H1 (cell line): ENCODE results near the gene CNOT8. TPM values are rescaled to one million over a fixed set of nuclear protein-coding genes. Genes with fewer than 3 reads are reported as not detected.

ENCODE experiments used
- CTCF ChIA-PET: fragments of 300-600 bp; sonication (Branson Sonifier 250); formaldehyde crosslinking; loops from one replicate; lab custom pipeline; 2021; ENCODE audit not compliant: partially characterized antibody; lab: Charles Lee
- POLR2A ChIA-PET: fragments of 300-600 bp; sonication (Branson Sonifier 250); formaldehyde crosslinking; loops from one replicate; lab custom pipeline; 2021; ENCODE audit warnings: inconsistent platforms; ENCODE audit not compliant: partially characterized antibody; lab: Charles Lee
- DNase-seq, 2 experiments: peaks; one replicate each; pipeline versions ENCODE4 v3.0.0 to v3.0.0-alpha.2; 2010 to 2022; ENCODE audit warnings: low spot score in 2 of 2, low read depth in 1 of 2, mixed read lengths in 1 of 2
- FAIRE-seq: peaks from 2 replicates; lab custom pipeline; 2011; peaks lifted over from hg19 to GRCh38; lab: Jason Lieb, UNC
- H2AFZ ChIP-seq: 2 replicates; pipeline ENCODE4 v1.8.1; 2012; ENCODE audit warnings: low read length, inconsistent platforms
- H2AK5ac ChIP-seq: 2 replicates; pipeline ENCODE4 v1.6.1; 2013; ENCODE audit warnings: low read depth, low read length
- H2BK120ac ChIP-seq: replicated peaks from 2 replicates; pipeline ENCODE3; 2013; ENCODE audit warnings: low read depth, low read length, inconsistent platforms
- H2BK12ac ChIP-seq: 2 replicates; pipeline ENCODE4 v1.6.1; 2013; ENCODE audit warnings: low read depth, low read length
- H2BK15ac ChIP-seq: 2 replicates; pipeline ENCODE4 v1.6.1; 2013; ENCODE audit warnings: low read length
- H2BK20ac ChIP-seq: 2 replicates; pipeline ENCODE4 v1.6.1; 2013; ENCODE audit warnings: low read length
- H2BK5ac ChIP-seq: 2 replicates; pipeline ENCODE4 v1.6.1; 2013; ENCODE audit warnings: low read depth, low read length
- H3K14ac ChIP-seq: 2 replicates; pipeline ENCODE4 v1.6.1; 2013; ENCODE audit warnings: inconsistent platforms; ENCODE audit not compliant: insufficient read length
- H3K18ac ChIP-seq: 2 replicates; pipeline ENCODE4 v1.6.1; 2013; ENCODE audit warnings: low read length; ENCODE audit errors: extremely low read depth
- H3K23ac ChIP-seq: 2 replicates; pipeline ENCODE4 v1.6.1; 2013; ENCODE audit warnings: inconsistent platforms; ENCODE audit not compliant: insufficient read length
- H3K23me2 ChIP-seq: 2 replicates; pipeline ENCODE4 v1.6.1; 2013; ENCODE audit warnings: low read depth, low read length
- H3K27ac ChIP-seq: 2 replicates; pipeline ENCODE4 v1.6.1; 2011; ENCODE audit warnings: low read depth, low read length, inconsistent platforms
- H3K27me3 ChIP-seq, 4 experiments: replicated peaks in 1 of 4; 1 replicate in 1 of 4; 2 replicates in 3 of 4; pipeline versions ENCODE4 v1.6.1 to v1.8.1; 2011 to 2013; ENCODE audit warnings: low read length in 3 of 4, mild to moderate bottlenecking in 3 of 4, inconsistent platforms in 2 of 4, mixed read lengths in 2 of 4, moderate library complexity in 1 of 4; ENCODE audit not compliant: control insufficient read depth in 3 of 4, insufficient read depth in 3 of 4; ENCODE audit errors: extremely low read depth in 1 of 4
- H3K36me3 ChIP-seq, 4 experiments: 2 replicates each; pipeline versions ENCODE4 v1.6.1 to v1.8.1; 2011 to 2013; ENCODE audit warnings: mild to moderate bottlenecking in 4 of 4, low read length in 3 of 4, moderate library complexity in 2 of 4, control low read depth in 1 of 4, inconsistent platforms in 1 of 4; ENCODE audit not compliant: insufficient read depth in 4 of 4, control insufficient read depth in 2 of 4
- H3K4ac ChIP-seq: replicated peaks from 2 replicates; pipeline ENCODE3; 2013; ENCODE audit warnings: low read length, low read depth, mixed read lengths, inconsistent platforms; ENCODE audit not compliant: insufficient read length
- H3K4me1 ChIP-seq, 4 experiments: replicated peaks in 1 of 4; 1 replicate in 1 of 4; 2 replicates in 3 of 4; pipeline versions ENCODE4 v1.6.1 to v1.8.1; 2011 to 2013; ENCODE audit warnings: low read length in 3 of 4, inconsistent platforms in 2 of 4, mixed read lengths in 1 of 4; ENCODE audit not compliant: insufficient read depth in 4 of 4, control insufficient read depth in 3 of 4
- H3K4me2 ChIP-seq, 2 experiments: 2 replicates each; pipeline versions ENCODE4 v1.6.1 to v1.8.1; 2011 to 2013; ENCODE audit warnings: low read depth in 2 of 2, low read length in 2 of 2, control low read depth in 1 of 2, inconsistent platforms in 1 of 2, mild to moderate bottlenecking in 1 of 2; ENCODE audit not compliant: insufficient read depth in 1 of 2
- H3K4me3 ChIP-seq, 4 experiments: fragments of 200-600, 300-600 bp in 1 of 4; sonication (generic), shearing (Covaris generic), sonication (Bioruptor Twin) in 1 of 4; 2 replicates each; pipeline versions ENCODE4 v1.5.1 to v1.8.1; 2011 to 2016; ENCODE audit warnings: low read length in 4 of 4, low read depth in 3 of 4, control low read depth in 2 of 4, inconsistent platforms in 2 of 4, mild to moderate bottlenecking in 2 of 4, mixed read lengths in 1 of 4, moderate library complexity in 1 of 4; ENCODE audit not compliant: insufficient read depth in 2 of 4; ENCODE audit errors: extremely low read depth in 1 of 4
- H3K56ac ChIP-seq: replicated peaks from 2 replicates; pipeline ENCODE3; 2013; ENCODE audit warnings: low read depth, mild to moderate bottlenecking, mixed read lengths, low read length, inconsistent platforms; ENCODE audit not compliant: insufficient read length
- H3K79me1 ChIP-seq: 2 replicates; pipeline ENCODE4 v1.6.1; 2013; ENCODE audit warnings: low read depth, low read length, control low read depth
- H3K79me2 ChIP-seq, 2 experiments: 2 replicates each; pipeline versions ENCODE4 v1.6.1 to v1.8.1; 2012 to 2013; ENCODE audit warnings: low read length in 2 of 2, mild to moderate bottlenecking in 2 of 2, inconsistent platforms in 1 of 2; ENCODE audit not compliant: insufficient read depth in 2 of 2, control insufficient read depth in 1 of 2
- H3K9ac ChIP-seq, 4 experiments: replicated peaks in 1 of 4; 1 replicate in 1 of 4; 2 replicates in 3 of 4; pipeline versions ENCODE4 v1.6.1 to v1.8.1; 2011 to 2013; ENCODE audit warnings: low read depth in 3 of 4, low read length in 3 of 4, control low read depth in 2 of 4, mild to moderate bottlenecking in 2 of 4, moderate library complexity in 2 of 4, inconsistent platforms in 1 of 4; ENCODE audit errors: extremely low read depth in 1 of 4
- H3K9me3 ChIP-seq, 2 experiments: 2 replicates each; pipeline versions ENCODE4 v1.6.1 to v1.8.1; 2012 to 2013; ENCODE audit warnings: mild to moderate bottlenecking in 2 of 2, moderate library complexity in 2 of 2, control low read depth in 1 of 2, inconsistent platforms in 1 of 2, low read depth in 1 of 2, low read length in 1 of 2, mixed read lengths in 1 of 2; ENCODE audit not compliant: insufficient read depth in 2 of 2
- H4K20me1 ChIP-seq, 2 experiments: replicated peaks in 1 of 2; 2 replicates each; pipeline versions ENCODE3 to v1.8.1; 2011 to 2013; ENCODE audit warnings: inconsistent platforms in 2 of 2, low read length in 2 of 2, mild to moderate bottlenecking in 1 of 2; ENCODE audit not compliant: insufficient read depth in 2 of 2, control insufficient read depth in 1 of 2
- H4K5ac ChIP-seq: 2 replicates; pipeline ENCODE4 v1.6.1; 2013; ENCODE audit warnings: low read length, low read depth, mixed read lengths, inconsistent platforms; ENCODE audit not compliant: insufficient read length
- H4K8ac ChIP-seq: 2 replicates; pipeline ENCODE4 v1.8.0; 2013; ENCODE audit warnings: mild to moderate bottlenecking, moderate library complexity, low read length, inconsistent platforms; ENCODE audit not compliant: insufficient read depth; ENCODE audit errors: extremely low read depth
- H4K91ac ChIP-seq: replicated peaks from 2 replicates; pipeline ENCODE3; 2013; ENCODE audit warnings: low read length, mixed read lengths, inconsistent platforms; ENCODE audit not compliant: insufficient read length
- ATF2 ChIP-seq: IDR thresholded peaks from 2 replicates; pipeline ENCODE4 v1.6.1; 2012; ENCODE audit warnings: low read length, inconsistent platforms
- BRCA1 ChIP-seq: IDR thresholded peaks from 2 replicates; pipeline ENCODE4 v1.6.1; 2012; ENCODE audit warnings: low read depth, low read length, improper control_type of control experiment
- FOSL1 ChIP-seq: IDR thresholded peaks from 2 replicates; pipeline ENCODE4 v1.6.1; 2011; ENCODE audit warnings: mild to moderate bottlenecking, low read depth, low read length, moderate library complexity; ENCODE audit not compliant: insufficient read depth
- MAX ChIP-seq: IDR thresholded peaks from 2 replicates; pipeline ENCODE4 v1.6.1; 2012; ENCODE audit warnings: inconsistent platforms
- SP2 ChIP-seq: IDR thresholded peaks from 2 replicates; pipeline ENCODE4 v1.6.1; 2012; ENCODE audit warnings: mild to moderate bottlenecking, low read length, inconsistent platforms
- SP4 ChIP-seq: IDR thresholded peaks from 2 replicates; pipeline ENCODE4 v1.6.1; 2012; ENCODE audit warnings: low read length, inconsistent platforms
- TAF7 ChIP-seq: optimal IDR thresholded peaks from 2 replicates; pipeline ENCODE3; 2011; ENCODE audit warnings: low read depth, mild to moderate bottlenecking, inconsistent platforms, low read length, moderate library complexity, borderline replicate concordance
- ZNF274 ChIP-seq: IDR thresholded peaks from 2 replicates; pipeline ENCODE4 v1.7.0; 2012; ENCODE audit warnings: low read length, borderline replicate concordance; ENCODE audit errors: extremely low read depth
- WGBS, 2 experiments: shearing (Covaris generic) in 1 of 2; methylation state at CpG; one replicate each; pipeline versions ENCODE4 v1.1.6 to v1.1.7; 2013 to 2015; ENCODE audit warnings: low lambda C conversion rate in 2 of 2, mixed read lengths in 2 of 2, inconsistent platforms in 1 of 2, low coverage in 1 of 2, missing lambda C conversion rate in 1 of 2; ENCODE audit not compliant: insufficient replicate concordance in 2 of 2, insufficient coverage in 1 of 2, insufficient read length in 1 of 2; ENCODE audit errors: extremely low coverage in 1 of 2, missing lambda C conversion rate in 1 of 2; 5-methylcytosine and 5-hydroxymethylcytosine counted together
- polyA plus RNA-seq, 7 experiments: library from polyadenylated mRNA; depleted of rRNA in 3 of 7; stranded (reverse) in 5 of 7; unstranded in 2 of 7; fragments of >200 nt in 5 of 7; fragments of 200-250 nt in 2 of 7; gene quantifications; 1 replicate in 5 of 7; 2 replicates in 1 of 7; 4 replicates in 1 of 7; pipeline versions ENCODE4 v1.2.1 to v1.2.3, GENCODE V29; 2011 to 2013; ENCODE audit warnings: missing spikeins in 2 of 7, mixed read lengths in 2 of 7
- total RNA-seq: library from RNA; stranded (reverse); fragmentation: NEBNext Ultra II Directional; extraction: Animal tissue kit (Norgen Biotek cat#: 25700); gene quantifications from 2 replicates; pipeline ENCODE4 v1.2.1, GENCODE V29; 2021

CNOT8 gene
- total and polyA plus RNA-seq, 2 of the 8 experiments (the other 6 are each of a cell fraction or from before 2014, with no cell fraction given): 36.4 to 62.9 TPM

DNA sequence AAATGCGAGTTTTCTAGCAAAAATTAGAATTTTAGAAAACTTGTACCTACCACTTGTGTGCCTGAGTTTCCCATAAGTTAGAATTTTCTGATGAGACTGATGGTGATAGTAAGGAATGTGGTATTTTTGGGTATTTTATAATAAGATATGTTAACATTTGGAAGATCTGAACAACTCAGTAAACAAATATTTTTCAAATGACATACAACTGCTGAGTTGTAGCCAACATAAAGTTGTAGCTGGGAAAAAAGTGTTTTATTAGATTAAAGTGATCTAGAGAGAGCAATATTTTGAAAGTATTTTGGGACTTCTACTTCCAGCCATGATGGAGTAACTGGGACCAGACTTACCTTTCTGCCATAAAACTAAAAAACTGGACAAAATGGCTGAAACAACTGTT, 41.6 kb downstream of the CNOT8 start:
- WGBS, 2 experiments: 81% methylated on average over 1 of the region's 1 CpG; no CpG with 5 or more reads in 1 of the 2 experiments
- no peak overlapping the region for H3K23ac ChIP-seq
- H4K8ac ChIP-seq: no peak overlapping the region
- no peak overlapping the region for H2BK12ac ChIP-seq
- no peaks in the 10 kb centered on the region for H3K4me1 ChIP-seq
- H3K9ac ChIP-seq: no peak overlapping the region
- H3K27me3 ChIP-seq: no peaks in the 10 kb centered on the region
- H2BK20ac ChIP-seq: no peak overlapping the region
- H2AFZ ChIP-seq: no peak overlapping the region
- no peak overlapping the region for H2BK120ac ChIP-seq
- no peaks in the 10 kb centered on the region for H3K79me2 ChIP-seq
- no peaks in the 10 kb centered on the region for H3K9me3 ChIP-seq
- no peak overlapping the region for H3K14ac ChIP-seq
- no peaks in the 10 kb centered on the region; the same call in 1 of the 2 replicates for H3K23me2 ChIP-seq
- no peaks in the 10 kb centered on the region for H4K20me1 ChIP-seq
- H3K27ac ChIP-seq: no peak overlapping the region
- H3K79me1 ChIP-seq: no peaks in the 10 kb centered on the region
- FAIRE-seq: no peak
- peaks cover 35 to 94% (median 67%) of the 10 kb centered on the region in 4 experiments for H3K36me3 ChIP-seq
- no peak overlapping the region for H2AK5ac ChIP-seq
- no peak overlapping the region for H3K4ac ChIP-seq
- no peak overlapping the region for H3K56ac ChIP-seq
- CTCF ChIA-PET: interaction anchor here (1.1 kb wide), 1 partner anchor 250 kb away, joined by 3 read pairs; no protein-coding TSS in a partner anchor
- H3K4me3 ChIP-seq: no peak overlapping the region
- H2BK15ac ChIP-seq: no peak overlapping the region
- no peak overlapping the region for H3K18ac ChIP-seq
- no peak overlapping the region for H3K4me2 ChIP-seq
- POLR2A ChIA-PET: no interaction called here
- no peak overlapping the region for H4K5ac ChIP-seq
- TF ChIP-seq BRCA1 (no peak), ZNF274 (no peak), SP4 (no peak), ATF2 (no peak), SP2 (no peak), MAX (no peak), TAF7 (no peak), FOSL1 (no peak)
- TF ChIP-seq, all 59 proteins: peak for 0
- no peak overlapping the region for H4K91ac ChIP-seq
- no peak overlapping the region for H2BK5ac ChIP-seq
- DNase-seq: no peak
